ENCODE measurements around the gene FANCC. TPM values are rescaled to one million over a fixed set of nuclear protein-coding genes. Genes with fewer than 3 reads are reported as not detected.
A peak's percentile ranks its signal among the peaks of the same experiment; 100 is the strongest.

Gene FANCC
- total and polyA plus RNA-seq, 2 of the 13 experiments (the other 11 are each of a cell fraction or from before 2014, with no cell fraction given): 7.4 to 8.6 TPM

GRCh38 chr9:95070549-95071021, 246.9 kb downstream of the FANCC start (continued):
- TF ChIP-seq ZNF704 (CRISPR knock-in tag; IDR thresholded peaks at IDR 0.05; ENCODE audit: borderline replicate concordance): no peak
- TF ChIP-seq ZNF619 (CRISPR knock-in tag; IDR thresholded peaks at IDR 0.05): peak; percentile 38; the same call in 1 of the 2 replicates
- TF ChIP-seq MYPOP (CRISPR knock-in tag; IDR thresholded peaks at IDR 0.05): peak; percentile 60; the same call in 1 of the 2 replicates
- TF ChIP-seq CHD2 (IDR thresholded peaks at IDR 0.05; ENCODE audit: low read depth, low read length): no peak
- no peak; the same call in 1 of the 2 replicates for TF ChIP-seq GMEB1 (CRISPR knock-in tag; IDR thresholded peaks at IDR 0.05; ENCODE audit: borderline replicate concordance)
- no peak for TF ChIP-seq ZFYVE20 (CRISPR knock-in tag; IDR thresholded peaks at IDR 0.05; ENCODE audit: borderline replicate concordance, low read depth)
- no peak; the same call in 1 of the 2 replicates for TF ChIP-seq ZNF629 (CRISPR knock-in tag; conservative IDR thresholded peaks at IDR 0.05)
- no peak for TF ChIP-seq ZBTB7A (CRISPR knock-in tag; IDR thresholded peaks at IDR 0.05)
- no peak for TF ChIP-seq CENPT (CRISPR knock-in tag; IDR thresholded peaks at IDR 0.05; ENCODE audit: low read depth)
- no peak for TF ChIP-seq MXD3 (CRISPR knock-in tag; IDR thresholded peaks at IDR 0.05)
- TF ChIP-seq ZNF329 (CRISPR knock-in tag; IDR thresholded peaks at IDR 0.05; ENCODE audit: low read depth): no peak
- TF ChIP-seq YEATS4 (CRISPR knock-in tag; IDR thresholded peaks at IDR 0.05; ENCODE audit: borderline replicate concordance): no peak
- TF ChIP-seq ZNF577 (CRISPR knock-in tag; IDR thresholded peaks at IDR 0.05; ENCODE audit: borderline replicate concordance, low read depth): no peak
- no peak for TF ChIP-seq ARNTL (CRISPR knock-in tag; IDR thresholded peaks at IDR 0.05)
- no peak for TF ChIP-seq ZNF792 (CRISPR knock-in tag; IDR thresholded peaks at IDR 0.05)
- TF ChIP-seq ZNF484 (CRISPR knock-in tag; IDR thresholded peaks at IDR 0.05; ENCODE audit: borderline replicate concordance, low read depth): no peak
- no peak for TF ChIP-seq ZFP41 (CRISPR knock-in tag; IDR thresholded peaks at IDR 0.05; ENCODE audit: borderline replicate concordance)
- no peak for TF ChIP-seq ZNF263 (CRISPR knock-in tag; IDR thresholded peaks at IDR 0.05)
- no peak for TF ChIP-seq SKIL (CRISPR knock-in tag; IDR thresholded peaks at IDR 0.05; ENCODE audit: borderline replicate concordance)
- no peak for TF ChIP-seq ZNF501 (CRISPR knock-in tag; IDR thresholded peaks at IDR 0.05)
- TF ChIP-seq ZNF75D (CRISPR knock-in tag; IDR thresholded peaks at IDR 0.05; ENCODE audit: borderline replicate concordance): no peak
- no peak for TF ChIP-seq ZNF12 (CRISPR knock-in tag; IDR thresholded peaks at IDR 0.05)
- TF ChIP-seq MZF1 (CRISPR knock-in tag; IDR thresholded peaks at IDR 0.05; ENCODE audit: borderline replicate concordance): no peak
- no peak for TF ChIP-seq ZNF598 (CRISPR knock-in tag; IDR thresholded peaks at IDR 0.05; ENCODE audit: borderline replicate concordance)
- TF ChIP-seq ZKSCAN5 (CRISPR knock-in tag; IDR thresholded peaks at IDR 0.05): no peak
